NAMALWA (cell line): ENCODE data around the gene ATP8B3.

Source experiments
- DNase-seq: peaks from one replicate; pipeline ENCODE4 v3.0.0-alpha.2; 2015; ENCODE audit warnings: low spot score

The ATP8B3 gene

DNA sequence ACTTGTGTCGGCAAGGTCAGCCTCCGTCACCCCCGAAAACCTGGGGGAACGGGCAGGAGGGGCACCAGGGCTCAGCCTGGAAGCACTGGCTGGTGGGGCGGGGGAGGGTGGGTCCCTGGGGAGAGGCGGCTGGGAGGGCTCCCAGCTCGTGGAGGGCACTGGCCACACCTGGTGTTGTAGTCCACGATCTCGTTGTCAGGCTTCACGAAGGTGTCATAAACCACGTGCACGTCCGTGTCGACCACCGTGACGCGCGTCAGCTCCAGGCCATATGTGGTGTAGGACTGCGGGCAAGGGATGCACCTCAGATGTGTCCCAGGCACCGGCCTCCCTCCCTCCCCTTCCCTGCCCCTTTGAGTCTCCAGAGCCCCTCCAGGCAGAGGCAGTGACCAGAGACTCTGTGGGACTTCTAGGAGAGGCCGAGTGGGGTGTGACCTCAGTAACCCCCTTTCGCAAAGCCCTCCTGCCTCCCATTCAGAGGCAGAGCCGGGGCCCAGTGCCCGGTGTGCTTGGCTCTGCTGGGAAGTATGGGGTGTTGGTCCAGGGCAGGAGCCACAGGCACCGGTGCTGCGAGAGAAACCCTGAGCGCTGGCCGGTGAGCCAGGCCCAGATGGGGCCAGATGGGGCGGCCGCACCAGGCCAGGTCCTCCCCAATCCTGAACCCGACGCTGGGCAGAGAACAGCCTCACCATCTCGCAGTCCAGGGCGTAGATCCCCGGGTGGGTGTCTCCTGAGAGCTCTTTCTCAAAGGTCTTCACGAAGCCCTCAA is 4.6 kb upstream of the ATP8B3 start:
- no peak for DNase-seq

GRCh38 chr19:1815605-1816529 is 3.8 kb upstream of the ATP8B3 start:
- DNase-seq, result no peak

GRCh38 chr19:1814833-1815604 is 2.9 kb upstream of the ATP8B3 start:
- DNase-seq, result no peak

GRCh38 chr19:1814391-1814790 is 2.3 kb upstream of the ATP8B3 start:
- no peak for DNase-seq

- peak; percentile 26 for DNase-seq
Measured at GRCh38 chr19:1813192-1814182, 1.4 kb upstream of the ATP8B3 start.

DNA sequence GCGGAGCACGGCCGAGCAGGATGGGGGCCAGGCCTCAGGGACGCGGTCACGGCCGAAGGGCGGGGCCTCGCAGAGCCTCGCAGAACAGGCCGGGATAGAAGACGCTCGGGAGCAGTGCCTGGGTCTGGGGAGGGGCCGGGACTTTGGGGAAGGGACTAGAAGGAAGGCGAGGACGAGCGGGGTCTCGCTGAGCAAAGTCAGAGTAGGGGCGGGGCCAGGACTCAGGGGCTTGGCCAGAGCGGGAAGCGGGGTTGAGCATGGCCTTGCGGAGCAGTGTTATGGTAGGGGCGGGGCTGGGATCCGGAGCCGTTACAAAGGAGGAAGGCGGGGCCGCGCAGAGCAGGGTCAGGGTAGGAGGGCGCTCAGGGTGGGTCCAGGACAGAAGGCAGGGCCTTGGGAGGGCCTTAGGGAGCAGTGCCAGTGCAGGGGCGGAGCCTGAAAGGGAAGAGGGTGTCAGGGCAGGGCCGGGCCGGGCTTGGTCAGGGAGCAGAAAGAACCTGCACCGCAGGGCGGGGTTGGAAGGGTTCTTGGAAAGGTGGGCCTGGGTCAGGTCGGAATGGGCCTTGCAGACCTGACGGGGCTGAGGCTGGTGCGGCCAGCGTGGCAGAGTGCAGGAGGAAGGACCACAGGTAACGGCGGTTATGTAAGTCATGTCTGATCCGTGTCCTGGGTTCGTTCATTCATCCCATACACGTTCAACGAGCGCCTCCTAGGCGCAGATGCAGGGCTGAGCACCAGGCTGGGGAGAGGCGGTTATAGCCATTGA is 533 bp upstream of the ATP8B3 start:
- peak; percentile 97 for DNase-seq

GRCh38 chr19:1811472-1811894 is 593 bp downstream of the ATP8B3 start:
- no peak for DNase-seq

GRCh38 chr19:1810439-1811160 is 1.5 kb downstream of the ATP8B3 start:
- no peak for DNase-seq

GRCh38 chr19:1809678-1810077 is 2.4 kb downstream of the ATP8B3 start:
- no peak for DNase-seq

GRCh38 chr19:1808395-1808731 is 3.7 kb downstream of the ATP8B3 start:
- no peak for DNase-seq

DNA sequence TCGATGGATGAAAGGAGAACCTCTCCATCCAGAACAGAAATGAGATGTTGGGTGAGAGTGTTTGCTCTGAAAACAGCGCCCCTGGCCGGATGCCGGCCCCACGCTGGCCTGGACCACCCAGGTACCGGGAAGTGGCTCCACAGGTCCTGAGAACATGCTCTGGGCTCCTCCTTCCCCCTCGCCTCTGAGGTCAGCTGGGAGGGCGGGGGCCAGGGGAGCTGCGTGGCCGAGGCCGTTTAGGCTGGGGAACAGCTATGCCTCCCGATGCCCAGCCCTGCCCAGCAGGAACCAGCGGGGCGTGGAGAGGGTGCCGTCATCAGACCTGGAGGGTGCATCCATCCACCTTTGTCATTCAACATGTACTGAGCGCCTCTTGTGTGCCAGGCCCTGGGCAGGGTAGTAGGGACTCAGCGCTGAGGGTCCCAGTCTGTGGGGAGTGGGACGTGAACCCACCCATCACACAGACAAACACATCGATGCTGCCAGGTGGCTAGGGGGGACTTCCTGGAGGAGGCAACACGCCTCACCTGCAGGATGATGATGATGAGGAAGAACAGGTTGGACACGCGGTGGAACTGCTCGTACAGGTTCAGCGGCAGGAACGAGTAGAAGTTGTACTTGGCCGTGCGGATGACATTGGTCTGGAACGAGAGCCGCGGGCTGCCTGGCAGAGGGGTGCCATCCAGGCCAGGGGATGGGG is 4.2 kb downstream of the ATP8B3 start:
- no peak for DNase-seq

- DNase-seq, result no peak
Measured at GRCh38 chr19:1807030-1807694, 4.9 kb downstream of the ATP8B3 start.

DNA sequence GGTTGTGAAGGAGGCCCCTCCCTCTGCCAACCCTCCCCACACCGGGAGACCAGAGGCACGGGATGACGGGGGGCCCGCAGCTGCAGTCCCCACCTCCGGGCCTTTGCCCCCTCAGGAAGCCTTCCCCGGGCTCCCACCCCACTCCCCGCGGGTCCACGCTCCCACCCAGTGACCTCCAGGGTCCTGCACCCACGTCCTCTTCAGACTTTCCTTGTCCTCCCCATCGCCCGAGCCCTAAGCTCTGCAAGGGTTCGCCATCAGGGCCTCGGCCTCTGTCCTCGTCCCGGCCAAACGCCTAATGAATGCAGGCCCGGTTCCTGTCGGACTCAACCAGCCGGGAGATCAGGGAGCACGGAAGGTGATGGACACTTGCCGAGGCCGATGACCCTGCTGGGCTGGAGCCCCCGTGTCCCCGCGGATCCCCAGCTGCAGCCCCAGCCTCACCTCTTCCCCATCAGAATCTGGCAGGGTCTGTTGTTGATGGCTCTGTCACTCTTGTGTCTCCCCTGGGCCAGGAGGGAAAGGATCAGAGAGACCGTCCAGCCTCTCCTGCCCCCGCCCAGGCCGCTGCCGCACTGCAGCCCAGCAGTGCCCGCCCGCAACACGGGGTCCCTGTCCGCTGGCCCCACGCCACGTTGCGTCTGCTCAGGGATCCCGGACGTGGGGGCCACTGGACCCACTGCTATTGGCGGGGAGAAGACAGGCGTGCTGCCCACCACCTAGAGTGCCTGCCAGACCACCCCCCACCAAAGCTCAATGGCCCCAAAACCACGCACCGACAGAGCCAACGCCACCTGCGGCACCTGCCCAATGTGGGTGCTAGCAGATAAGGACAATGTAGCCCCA is 5.7 kb downstream of the ATP8B3 start:
- no peak for DNase-seq

- no peak for DNase-seq
Measured at GRCh38 chr19:1805401-1806183, 6.5 kb downstream of the ATP8B3 start.

DNA sequence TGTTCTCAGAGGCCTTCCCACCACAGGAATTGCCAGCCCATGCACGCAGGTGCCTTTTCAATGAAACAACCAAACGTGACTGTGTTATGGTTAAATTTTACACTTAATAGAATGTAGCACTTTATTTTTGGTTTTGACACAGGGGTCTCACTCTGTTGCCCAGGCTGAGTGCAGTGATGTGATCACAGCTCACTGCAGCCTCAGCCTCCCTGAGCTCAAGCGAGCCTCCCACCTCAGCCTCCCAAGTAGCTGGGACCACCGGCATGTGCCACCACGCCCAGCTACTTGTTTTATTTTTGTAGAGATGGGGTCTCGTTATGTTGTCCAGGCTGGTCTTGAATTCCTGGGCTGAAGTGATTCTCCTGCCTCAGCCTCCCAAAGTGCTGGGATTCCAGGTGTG is 7.2 kb downstream of the ATP8B3 start:
- no peak for DNase-seq

DNA sequence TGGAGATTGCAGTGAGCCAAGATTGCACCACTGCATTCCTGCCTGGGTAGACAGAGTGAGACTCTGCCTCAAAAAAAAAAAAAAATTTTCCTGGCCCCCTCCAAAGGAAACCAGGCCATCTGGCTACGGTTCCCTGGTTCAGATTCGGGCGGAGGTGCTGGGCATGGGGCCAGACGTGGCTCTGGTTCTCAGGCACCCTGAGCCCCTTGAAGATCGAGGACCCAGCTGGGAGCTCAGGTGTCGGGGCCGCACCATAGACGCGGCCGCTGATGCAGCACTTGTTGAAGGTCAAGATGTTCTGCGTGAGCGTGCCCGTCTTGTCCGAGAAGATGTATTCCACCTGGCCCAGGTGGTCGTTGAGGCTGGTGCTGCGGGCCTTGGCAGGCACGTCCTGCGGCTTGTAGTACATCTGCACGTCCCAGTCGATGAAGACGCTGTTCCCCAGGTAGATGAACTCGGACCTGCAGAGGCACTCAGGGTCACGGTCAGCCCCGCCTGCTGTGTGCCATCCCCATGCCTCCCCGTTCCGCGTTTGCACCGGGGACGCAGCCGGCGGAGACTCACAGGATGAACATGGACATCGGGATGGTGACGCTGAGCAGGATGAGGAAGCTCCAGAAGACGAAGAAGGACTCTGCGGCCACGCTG is 12.3 kb downstream of the ATP8B3 start:
- no peak for DNase-seq
